A549 treated with Mapracorat at 1 μM for 4 hours (cell line): ENCODE measurements around the gene PAPSS2. TPM values are rescaled to one million over a fixed set of nuclear protein-coding genes. Genes with fewer than 3 reads are reported as not detected.

Source experiments
- total RNA-seq: library from RNA; stranded (reverse); fragments of 200-300 nt; extraction: Qiagen RNA extraction; gene quantifications from 5 replicates; pipeline ENCODE4 v1.2.3, GENCODE V29; 2022

The PAPSS2 gene
- total RNA-seq, result 17.3 to 22.2 TPM (median 21.2 TPM) in 5 replicates

DNA sequence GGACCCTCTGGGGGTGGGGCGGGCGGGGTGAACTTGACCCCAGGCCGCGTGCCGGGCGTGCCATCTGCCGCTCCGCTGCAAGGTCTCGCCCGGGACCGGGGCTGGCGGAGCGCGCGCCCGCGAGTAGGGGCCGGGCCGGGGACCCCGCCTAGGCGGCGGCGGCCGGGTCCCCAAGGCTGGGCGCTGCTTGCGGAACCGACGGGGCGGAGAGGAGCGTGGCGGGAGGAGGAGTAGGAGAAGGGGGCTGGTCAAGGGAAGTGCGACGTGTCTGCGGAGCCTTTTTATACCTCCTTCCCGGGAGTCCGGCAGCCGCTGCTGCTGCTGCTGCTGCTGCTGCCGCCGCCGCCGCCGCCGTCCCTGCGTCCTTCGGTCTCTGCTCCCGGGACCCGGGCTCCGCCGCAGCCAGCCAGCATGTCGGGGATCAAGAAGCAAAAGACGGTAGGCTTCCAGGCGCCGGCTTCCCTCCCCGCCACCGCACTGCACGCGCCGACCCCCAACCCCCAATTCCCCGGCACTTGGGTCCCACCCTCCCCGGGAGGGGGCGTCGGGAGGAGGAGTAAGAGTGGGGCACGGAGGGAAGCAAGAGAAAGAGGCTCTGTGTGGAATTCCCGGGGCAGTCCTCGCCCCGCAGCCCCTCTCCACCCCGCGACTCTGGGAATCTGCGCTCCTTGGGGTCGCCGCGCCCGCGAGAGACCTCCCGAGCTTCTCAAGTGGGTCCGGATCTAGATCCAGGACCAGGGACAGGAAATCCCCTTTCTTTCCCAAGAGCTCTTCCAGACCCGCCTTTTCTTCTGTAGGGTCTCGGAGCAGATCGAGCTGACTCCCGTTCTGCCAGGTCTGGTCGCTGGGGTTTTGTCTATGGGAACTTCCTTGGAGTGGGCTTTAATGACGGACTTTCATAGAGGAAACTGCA lies at the start of gene PAPSS2:
PAPSS2 (plus strand) TSS at position 308 of the 913 bp plus-strand sequence; CDS start at position 412, 104 bp downstream.

Other genes starting within 250 kb of the PAPSS2 start
- 21.0 to 26.5 TPM (median 24.6 TPM) in 5 replicates for gene MINPP1, start 155.0 kb upstream of the PAPSS2 start, total RNA-seq
- gene ATAD1, start 158.3 kb downstream of the PAPSS2 start, total RNA-seq, result 34.5 to 48.7 TPM (median 44.0 TPM) in 5 replicates
- gene KLLN, start 203.7 kb downstream of the PAPSS2 start, total RNA-seq, result 0.41 to 0.66 TPM (median 0.49 TPM) in 5 replicates
- gene PTEN, start 203.7 kb downstream of the PAPSS2 start, total RNA-seq, result 38.9 to 48.7 TPM (median 39.8 TPM) in 5 replicates